Embryonic facial prominence (tissue), 1 donor: ENCODE measurements around the gene TFDP2.

Experiments used
- DNase-seq: peaks from one replicate; pipeline ENCODE4 v3.0.0-alpha.2; 2016; ENCODE audit errors: extremely low spot score

The TFDP2 gene

DNA sequence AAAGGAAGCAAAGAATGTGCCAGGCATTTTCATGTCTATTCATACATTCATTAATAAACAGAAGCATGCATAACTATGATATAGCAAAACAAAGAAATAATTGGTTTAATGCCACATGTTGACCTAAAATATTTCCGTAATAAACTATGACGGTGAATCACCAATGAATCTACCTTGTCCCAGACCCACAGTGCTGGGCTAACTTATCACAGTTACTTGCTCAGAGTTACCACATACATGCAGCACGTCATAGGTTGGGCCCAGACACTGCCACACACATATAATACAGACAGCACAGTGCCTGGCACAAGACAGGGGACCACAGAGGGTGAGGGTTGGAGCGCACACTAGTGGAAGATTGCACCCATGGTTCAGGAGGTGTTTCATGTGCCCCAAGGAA, 186.0 kb downstream of the TFDP2 start:
- DNase-seq: no peak

DNA sequence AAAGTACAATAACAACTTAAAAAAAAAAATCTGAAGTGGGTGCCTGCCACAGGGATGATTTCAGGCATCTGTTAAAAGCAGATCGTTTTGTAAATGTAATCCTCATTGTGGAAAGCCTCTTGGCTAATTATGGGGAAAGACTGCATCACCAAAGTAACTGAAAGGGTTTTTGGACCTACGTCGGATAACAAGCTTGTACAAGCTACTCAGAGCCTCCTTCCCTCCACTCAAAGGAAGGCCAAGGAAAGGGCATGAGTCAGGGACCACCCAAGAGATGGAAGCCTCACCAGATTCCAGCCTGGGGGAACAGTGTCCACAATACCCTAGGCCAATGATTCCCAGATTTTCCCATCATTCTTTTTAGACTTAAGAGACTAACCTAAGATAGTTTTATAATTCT, 188.6 kb downstream of the TFDP2 start:
- DNase-seq: no peak

DNA sequence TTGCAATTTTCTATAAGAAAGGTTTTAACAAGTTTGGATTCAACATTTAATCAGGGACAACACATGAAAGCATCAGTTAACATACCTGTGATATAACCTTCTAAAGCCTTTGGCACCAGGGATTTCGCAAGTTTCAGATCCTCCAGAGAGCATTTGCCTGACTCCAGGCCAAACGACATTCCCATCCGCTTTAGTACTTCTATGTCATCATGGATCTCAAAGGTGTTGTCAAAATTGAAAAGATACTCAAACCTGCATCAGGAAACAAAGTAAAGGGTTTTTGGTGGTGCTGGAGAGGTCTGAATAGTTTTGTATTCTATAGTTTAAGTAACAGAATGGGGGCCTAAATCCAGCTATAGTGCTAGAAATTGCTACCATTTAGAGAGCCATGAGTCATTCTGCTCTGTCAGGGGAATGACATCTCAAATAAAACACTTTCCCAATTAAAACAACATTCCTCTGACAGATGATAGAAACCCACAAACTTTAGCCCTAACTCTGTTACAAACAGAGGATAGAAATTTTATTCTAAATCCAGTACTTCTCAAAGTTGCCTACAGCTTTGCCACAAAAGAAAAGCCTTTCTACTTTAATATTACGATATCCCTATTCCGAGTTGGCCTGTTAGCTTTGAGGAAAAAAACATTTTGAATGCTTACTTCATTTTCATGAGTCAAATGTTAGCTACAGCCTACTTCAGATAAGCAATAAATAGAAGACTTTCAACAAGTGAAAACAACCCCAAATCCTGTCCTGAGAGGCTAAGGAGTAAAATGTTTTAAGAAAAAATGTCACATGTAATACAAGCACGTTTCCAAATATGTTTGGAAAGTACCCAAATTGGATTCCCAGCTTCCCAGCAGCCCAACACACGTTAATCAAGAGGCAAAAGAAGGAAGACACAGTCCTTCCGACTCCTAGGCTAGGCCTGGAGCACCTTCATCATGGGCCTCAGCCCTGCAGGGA, 189.5 kb downstream of the TFDP2 start:
- DNase-seq: no peak

DNA sequence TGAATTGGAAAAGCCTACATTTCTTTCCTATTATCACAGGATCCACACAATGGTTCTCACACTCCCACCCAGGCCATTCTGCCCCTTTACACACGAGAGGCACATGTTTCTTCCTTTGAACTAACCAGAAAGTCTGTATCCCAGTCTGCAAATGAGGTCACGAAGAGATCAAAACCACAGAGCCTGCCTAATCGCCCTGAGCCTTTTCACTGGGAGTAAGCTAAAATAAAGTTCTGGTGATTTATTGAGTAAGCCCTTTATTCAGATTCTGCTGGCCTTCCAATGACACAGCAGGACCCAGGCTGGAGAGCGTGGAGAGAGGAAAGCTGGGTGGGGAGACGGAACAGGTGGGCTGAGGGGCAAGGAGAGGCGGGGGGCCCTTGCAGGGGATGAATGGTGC, 194.2 kb downstream of the TFDP2 start:
- no peak for DNase-seq

DNA sequence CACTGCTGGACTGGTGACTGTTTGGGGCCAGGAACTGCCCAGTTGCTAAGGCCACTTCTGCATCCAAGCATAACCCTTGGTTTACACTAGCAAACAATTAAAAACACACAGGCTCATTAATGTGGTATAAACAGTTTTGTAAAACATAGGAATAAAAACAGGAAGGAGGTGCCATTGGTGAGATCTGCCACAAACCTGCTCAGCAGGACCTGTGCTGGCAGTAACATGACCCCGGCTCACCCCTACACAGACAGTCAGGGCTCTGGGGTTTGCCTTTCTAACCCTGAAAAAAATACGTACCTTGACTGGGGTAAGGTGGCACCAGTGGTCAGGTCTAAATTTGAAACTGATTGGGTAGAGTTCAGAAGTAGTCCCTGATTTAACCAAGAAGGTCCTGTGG, 196.7 kb downstream of the TFDP2 start:
- DNase-seq: no peak

DNA sequence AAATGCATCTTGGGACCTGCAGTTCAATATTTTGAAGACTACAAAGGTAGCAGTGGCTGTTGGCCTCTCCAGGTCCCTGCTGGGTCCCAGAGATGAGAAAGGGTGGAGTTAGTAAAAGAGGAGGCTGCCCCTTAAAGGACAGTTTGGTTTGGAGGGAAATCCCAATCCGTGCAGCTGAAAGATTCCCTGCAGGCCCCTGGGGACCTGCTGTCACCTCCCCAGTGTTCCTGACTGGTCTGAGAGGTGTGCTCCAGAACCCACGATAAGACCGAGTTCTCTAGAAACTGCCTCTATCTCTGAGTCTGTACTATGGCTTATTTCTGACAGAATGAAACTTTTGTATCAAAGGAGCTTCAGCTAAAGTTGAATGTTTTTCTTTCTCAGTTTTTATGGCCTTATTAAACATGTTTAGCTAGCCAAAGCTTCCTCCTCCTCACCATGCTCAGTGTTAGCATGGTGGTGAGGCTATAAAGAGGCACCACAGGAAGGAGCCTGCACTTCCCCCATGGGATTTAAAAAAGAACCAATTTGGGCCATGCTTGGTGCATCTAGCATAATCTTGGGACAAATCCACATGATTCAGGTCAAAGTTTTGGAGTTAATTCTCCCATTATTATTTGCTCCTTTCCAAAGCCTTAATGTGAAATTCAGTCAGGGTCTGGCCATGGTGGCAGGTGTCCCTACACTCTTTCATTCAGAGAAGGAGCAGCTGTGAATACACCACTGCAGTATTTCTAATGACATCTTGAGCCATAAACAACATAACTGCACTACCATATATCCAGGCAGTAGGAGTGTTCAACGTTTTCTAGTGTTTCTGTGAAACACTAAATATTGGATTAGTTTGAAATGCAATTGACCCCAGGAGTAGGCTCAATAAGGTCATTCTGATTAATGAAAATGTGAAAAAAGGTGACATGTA, 198.5 kb downstream of the TFDP2 start:
- no peak for DNase-seq

DNA sequence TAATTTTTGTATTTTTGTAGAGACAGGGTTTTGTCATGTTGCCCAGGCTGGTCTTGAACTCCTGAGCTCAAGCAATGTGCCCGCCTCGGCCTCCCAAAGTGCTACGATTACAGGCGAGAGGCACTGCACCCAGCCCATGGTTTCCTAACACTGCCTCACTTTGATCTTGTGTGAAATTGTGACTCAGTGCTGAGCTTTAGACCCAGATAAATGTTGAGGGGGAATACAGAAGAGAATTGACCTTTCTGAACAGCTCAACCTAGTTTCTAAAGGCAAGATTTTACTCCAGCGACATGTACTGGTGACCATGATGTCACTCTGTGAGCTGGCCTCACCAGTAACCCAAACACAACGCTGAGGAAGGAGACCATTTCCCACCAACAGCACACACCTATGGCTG, 199.4 kb downstream of the TFDP2 start:
- no peak for DNase-seq

DNA sequence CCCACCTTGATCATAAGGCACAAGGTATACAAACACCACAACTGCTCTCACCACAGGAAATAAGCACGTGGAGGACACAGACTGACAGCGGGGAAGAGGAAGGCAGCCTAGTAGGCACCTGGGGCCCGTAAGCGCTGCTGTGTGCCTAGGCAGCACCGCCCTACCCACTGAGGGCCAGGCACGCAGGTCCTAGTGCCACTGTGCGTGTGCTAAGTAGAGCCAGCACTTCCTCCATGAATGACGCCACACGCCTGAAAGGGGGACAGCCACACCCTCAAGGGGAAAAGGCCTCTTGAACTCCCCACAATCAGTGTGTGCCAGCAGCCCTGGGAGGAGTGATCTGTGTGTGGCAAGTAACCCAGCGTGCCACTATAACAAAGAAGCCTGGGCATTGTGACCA, 199.9 kb downstream of the TFDP2 start:
- no peak for DNase-seq

DNA sequence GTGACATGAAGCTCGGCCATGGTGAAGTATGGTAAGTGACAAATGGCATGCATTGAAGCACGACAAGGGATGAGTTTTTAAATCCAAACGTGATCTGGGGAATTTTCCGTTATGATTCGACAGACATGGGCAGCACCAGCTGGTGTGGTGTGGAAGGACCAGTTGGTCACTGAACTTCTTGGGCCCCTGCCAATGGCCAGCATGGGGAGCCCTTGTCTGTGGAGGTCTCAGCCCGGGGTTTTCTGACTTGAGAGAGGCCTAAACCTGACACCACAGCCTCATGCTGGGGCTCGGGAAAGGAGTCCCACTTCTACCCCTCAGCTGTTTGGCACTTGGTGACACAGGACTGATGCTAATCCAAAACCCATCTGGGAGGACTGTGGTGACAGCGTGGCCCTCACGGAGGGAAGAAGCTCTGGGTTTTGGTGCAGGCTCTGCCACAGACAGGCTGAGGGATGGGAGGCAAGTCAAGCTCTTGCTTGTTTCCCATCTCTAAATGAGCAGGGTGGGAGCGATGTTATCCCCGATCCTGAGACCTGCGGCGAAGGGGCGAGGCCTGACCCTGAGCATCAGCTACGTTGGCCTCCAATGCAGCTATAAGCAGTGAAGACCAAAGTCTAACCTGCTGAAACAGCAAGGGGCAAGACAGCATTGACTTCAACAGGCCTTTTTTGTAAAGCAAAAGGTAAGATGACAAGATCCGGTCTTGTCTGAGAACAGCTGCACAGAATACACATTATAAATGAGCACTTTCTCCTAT, 203.4 kb downstream of the TFDP2 start:
- DNase-seq: no peak

DNA sequence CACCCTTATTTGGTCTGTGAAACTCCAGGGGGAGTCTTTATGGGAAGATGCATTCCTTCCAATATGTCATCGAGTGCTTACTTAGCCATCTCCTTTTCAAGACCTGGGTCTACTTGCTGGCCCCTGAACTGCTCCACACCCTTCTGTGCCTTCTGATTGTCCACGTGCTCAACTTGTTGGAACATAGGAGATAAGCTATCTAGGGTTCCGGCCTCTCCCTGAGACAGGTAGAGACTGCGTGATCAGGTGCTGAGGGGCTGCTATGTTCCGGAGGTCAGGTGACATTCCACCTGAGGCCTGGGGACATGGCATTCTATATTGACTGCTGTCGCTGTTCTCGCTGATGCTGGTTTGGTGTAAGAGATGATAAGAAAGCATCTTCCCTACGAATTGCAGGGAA, 207.3 kb downstream of the TFDP2 start:
- no peak for DNase-seq

DNA sequence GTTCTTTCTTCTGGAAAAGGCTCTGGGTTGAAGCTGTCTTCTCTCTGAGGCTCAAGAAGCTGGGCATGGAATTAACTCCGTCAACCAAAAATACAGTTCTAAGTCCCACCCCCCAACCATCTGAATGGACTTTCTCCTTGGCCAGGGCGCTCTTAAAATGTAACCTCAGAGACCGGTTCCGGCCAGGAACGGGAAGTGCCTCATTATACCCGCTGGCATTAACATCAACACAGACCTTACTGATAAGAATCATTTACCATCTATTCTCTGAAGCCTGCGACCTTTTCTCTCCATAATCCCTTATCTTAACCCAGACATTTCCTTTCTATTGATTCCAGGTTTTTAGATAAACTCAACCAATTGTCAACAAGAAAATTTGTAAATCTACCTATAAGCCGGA, 208.3 kb downstream of the TFDP2 start:
- DNase-seq: no peak

DNA sequence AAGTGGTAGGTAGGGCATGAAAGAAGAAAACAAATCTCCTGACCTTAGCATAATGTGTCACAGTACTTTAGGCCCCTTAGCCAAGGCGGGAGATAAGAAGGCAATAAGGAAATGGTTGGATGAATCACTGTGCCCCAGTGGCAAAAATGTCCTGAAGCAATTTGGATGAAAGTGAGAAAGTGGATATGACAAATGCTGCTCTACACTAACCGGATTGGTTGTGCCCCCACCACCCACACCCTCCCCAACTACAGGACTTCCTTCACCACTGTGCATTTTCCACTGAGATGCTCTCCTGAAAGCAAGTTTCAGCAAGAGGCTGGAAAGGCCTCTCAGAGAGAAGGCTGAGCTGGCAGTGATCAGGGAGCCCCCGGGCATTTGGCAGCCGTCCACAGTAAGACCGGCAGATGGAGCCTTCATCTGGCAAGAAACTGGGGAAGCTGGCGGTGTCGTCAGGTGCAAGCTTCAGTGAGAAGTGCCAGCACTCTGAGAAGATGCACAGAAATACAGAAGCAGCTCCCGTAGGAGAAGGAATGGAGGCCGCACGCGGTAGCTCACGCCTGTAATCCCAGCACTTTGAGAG, 209.1 kb downstream of the TFDP2 start:
- DNase-seq: no peak

DNA sequence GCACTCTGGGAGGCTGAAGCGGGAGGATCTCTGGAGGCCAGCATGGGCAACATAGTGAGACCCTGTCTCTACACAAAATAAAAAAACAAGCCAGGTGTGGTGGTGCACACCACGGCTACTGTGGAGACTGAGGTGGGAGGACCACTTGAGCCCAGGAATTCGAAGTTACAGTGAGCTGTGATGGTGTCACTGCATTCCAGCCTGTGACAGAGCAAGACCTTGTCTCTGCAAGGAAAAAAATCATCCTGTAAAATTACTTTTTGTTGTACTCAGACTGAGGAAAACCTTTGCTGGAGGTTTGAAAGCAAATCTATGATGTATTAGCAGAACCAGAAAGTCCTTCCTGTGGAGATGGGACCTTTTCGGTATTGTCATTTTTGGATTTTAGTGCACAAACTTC, 209.6 kb downstream of the TFDP2 start:
- no peak for DNase-seq

DNA sequence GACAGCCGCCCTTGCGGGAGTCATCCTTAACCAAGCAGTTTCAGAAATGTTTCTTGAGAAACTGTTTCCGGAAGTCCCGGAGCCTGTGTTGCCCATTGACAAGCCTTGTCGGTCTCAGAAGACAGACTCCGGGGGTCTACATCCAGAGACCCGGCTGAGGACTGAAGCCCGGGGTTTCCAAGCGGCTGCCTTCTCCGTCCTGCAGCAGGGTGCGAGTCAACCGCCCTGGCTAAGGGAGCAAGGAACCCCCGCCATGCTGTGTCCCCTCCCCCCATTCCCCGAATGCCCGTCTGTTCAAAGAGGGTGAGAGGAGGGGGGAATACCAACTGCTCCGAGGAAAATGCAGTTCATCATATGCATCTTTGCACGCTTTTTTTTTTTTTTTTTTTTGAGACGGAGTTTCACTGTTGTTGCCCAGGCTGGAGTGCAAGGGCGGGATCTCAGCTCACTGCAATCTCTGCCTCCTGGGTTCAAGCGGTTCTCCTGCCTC, 211.3 kb downstream of the TFDP2 start:
- no peak for DNase-seq

DNA sequence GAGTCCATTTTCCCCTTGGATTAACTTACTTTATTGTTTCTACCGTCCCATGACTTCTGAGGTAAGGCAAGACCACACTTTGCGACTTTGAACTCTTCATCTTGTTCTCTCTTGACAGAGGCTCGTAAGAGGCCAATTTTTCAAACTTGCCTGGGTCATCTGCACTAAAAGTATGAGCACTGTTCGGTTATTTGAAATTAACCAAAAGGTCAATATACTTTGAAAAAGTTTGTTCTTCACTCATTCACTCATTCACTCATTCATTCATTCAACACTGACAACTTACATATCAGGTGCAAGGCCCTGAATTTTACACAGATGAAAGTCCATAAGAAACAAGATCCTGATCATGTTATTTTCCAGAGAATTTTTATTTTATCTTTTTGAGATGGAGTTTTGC, 215.0 kb downstream of the TFDP2 start:
- DNase-seq: no peak

DNA sequence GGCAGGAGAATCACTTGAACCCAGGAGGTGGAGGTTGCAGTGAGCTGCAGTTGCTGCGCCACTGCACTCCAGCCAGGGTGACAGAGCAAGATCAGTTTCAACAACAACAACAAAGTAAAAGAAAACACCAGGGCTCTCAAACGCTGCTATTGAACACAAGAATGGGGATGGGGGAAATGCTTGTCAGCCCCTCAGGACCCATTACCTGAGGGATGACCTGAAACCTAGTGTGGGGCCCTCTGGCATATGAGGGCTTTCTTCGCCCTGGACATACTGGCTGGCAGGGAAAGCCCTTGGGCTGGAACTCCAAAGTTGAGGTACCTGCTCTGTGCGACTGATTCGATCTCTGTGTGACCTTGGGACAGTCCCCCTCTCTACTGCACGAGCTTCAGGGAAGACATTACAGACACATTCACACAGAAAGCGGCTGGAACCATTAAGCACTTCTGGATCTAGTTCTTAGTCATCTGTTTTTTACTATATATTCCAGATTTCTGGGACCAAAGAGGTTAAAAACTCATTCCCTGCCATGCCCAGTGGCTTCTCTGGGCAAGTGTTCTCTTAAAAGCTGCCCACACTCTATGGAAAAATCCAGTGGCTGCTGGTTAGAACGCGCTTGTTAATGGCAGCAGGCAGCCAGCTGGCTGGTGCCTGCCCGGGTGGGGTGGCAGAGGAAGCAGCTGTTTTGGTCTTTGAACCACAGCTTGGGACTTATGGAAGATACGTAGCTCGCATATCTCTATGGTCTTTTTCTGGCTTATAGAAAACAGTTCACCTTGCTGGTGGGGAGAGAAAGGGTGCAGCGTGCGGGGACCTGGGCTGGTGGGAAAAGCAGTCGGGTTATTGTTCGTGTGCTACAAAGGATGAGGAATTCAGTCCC, 215.7 kb downstream of the TFDP2 start:
- DNase-seq: no peak

DNA sequence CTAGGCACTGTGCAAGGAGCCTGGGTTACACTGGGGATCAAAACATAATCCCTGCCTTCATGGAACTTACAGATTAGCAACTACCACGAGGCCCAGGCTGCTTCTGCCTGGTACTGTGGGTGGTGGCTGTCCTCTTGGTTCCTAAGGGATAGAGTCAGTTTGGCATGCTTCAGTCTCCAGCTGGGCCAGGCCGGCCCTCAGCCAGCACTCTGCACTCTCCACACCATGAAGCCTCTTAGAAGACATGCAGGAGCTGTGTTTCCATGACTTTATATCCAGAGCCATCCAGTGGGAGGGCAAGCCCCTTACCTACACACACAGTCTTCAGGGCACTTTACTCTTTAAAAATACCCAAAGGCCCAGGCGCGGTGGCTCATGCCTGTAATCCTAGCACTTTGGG, 218.5 kb downstream of the TFDP2 start:
- DNase-seq: no peak

DNA sequence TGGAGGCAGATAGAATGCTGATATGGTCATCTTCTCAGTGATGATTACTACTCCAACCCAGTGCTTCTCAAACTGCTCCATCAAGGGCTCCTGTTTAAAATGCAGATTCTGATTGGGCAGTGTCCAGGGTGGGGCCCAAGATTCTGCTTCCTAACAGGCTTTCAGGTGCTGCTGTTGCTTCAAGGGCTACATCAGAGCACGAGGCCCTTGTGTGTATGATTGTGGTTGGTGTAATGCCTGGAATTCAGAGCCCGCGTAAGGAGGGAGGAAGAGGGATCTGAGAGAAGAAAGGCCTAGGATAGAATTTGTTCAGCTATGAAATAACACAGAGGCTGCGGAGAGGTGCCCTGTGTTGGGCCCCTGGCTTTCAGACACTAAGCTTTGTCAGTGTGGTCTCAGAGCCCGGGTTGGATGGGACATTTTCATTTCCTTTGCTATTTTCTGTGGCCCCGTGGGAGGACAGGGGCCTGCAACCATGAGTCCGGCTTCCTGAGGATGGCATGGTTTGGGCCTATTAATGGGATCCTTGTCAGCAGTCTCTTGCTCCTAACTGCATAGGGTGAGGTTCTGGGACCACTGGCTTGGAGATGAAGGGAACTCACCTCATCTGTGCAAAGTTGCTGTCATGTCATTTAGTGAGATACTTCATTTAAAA, 219.9 kb downstream of the TFDP2 start:
- DNase-seq: no peak

DNA sequence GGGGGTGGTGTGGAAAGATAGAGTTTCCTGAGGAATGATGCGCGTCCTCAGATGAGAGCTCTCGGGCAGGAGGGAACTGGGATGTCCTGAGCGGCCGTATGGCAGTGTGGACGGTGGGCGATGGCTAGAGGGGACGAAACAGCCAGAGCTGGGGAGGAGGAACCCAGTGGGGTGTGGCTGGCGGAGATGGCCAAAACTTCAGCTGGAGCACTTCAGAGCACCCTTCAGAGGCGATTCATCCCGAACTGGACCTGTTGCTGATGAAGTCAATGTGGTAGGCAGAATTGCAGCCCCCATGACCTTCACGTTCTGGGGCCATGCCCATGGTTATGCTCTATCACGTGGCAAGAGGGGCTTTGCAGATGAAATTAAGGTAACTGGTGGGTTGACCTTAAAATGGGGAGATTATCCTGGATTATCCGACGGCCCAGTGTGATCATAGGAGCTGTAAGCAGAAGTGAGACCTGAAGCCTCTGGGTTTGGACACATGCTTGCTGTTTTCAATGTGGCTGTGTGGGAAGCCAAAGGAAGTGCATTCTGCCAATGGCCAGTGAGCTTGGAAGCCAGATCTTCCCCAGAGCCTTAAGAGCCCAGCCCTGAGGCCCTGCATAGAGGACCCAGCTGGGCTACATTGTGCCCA, 220.6 kb downstream of the TFDP2 start:
- DNase-seq: no peak
